Smooth muscle cell of the brain vasculature (primary cell): ENCODE results near the gene TPM2.
A peak's percentile ranks its signal among the peaks of the same experiment; 100 is the strongest.

Experiments
- DNase-seq: peaks from one replicate; pipeline ENCODE4 v3.0.0-alpha.2; 2012; ENCODE audit warnings: low read depth, low spot score

The TPM2 gene

GRCh38 chr9:35689542-35690293 lies at the start of gene TPM2:
Gene TPM2, minus strand, starts transcription at chr9:35689925. Its CDS starts 108 bp downstream, at chr9:35689817.
- no peak for DNase-seq

DNA sequence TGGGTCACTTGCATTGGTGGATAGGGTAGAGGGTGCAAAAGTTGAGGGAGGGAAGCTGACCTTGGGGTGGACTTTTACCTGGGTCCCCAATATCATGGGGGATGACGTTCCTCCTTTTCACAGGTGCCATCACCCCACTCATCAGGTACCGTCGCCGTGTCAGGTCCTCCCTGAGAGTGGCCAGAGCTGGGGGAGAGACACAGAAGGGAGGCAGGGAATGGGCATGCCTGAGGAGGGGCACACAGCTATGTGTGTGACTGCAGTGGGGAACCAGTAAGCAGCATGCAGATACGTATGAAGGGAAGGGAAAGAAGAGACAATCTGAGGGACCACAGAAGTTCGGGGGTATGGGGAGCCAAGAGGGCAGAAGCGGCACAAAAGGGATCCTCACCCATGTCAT lies 49.2 kb upstream of the TPM2 start:
- DNase-seq: no peak

DNA sequence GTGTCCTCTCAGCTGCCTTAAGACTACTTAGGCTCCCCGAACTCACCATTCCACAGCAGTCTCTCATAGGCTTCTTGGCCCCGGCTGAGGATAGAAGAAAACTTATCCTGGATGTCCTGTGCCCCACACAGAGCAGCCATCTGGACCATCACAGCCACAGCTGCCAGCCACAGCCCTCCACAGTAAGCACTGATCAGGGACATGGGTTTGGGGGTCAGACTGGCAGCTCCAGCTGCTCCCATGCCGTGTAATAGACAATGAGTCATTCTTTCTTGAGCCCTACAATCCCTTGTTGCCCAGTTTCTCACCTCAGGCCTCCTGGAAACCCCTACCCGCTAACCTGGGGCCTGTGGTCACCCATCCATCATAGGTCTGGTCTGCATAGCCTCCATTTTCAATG lies 48.5 kb upstream of the TPM2 start:
- DNase-seq: no peak

- no peak for DNase-seq
Observed at GRCh38 chr9:35737143-35737542, 47.4 kb upstream of the TPM2 start.

- no peak for DNase-seq
Observed at GRCh38 chr9:35736201-35736633, 46.5 kb upstream of the TPM2 start.

DNA sequence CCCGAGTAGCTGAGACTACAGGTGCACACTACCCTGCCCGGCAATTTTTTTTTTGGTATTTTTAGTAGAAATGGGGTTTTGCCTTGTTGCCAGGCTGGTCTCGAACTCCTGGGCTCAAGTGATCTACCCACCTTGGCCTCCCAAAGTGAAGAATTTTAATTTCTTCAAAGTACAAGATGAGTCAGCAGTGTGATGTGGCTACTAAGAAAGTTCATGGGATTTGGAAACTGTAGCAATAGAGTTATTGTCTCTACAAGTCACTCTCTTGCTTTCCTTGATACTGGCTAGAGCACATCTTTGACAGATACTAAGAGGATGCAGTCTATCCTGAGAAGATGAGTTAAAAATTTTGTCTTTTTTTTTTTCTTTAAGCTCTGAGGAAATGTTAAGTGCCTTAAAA lies 44.4 kb upstream of the TPM2 start:
- DNase-seq: no peak

- DNase-seq: no peak
Observed at GRCh38 chr9:35732800-35733541, 43.2 kb upstream of the TPM2 start.

GRCh38 chr9:35732185-35732799 lies 42.6 kb upstream of the TPM2 start, which contains the start of the genes CREB3 and TLN1:
Gene CREB3, plus strand, starts transcription at chr9:35732666. Its CDS starts 107 bp downstream, at chr9:35732773.
Gene TLN1, minus strand, starts transcription at chr9:35732195. Its CDS starts 6,501 bp downstream, at chr9:35725694.
- peak; percentile 97 for DNase-seq

GRCh38 chr9:35731415-35732184 lies 41.9 kb upstream of the TPM2 start:
- no peak for DNase-seq

- no peak for DNase-seq
Observed at GRCh38 chr9:35730486-35730854, 40.7 kb upstream of the TPM2 start.

DNA sequence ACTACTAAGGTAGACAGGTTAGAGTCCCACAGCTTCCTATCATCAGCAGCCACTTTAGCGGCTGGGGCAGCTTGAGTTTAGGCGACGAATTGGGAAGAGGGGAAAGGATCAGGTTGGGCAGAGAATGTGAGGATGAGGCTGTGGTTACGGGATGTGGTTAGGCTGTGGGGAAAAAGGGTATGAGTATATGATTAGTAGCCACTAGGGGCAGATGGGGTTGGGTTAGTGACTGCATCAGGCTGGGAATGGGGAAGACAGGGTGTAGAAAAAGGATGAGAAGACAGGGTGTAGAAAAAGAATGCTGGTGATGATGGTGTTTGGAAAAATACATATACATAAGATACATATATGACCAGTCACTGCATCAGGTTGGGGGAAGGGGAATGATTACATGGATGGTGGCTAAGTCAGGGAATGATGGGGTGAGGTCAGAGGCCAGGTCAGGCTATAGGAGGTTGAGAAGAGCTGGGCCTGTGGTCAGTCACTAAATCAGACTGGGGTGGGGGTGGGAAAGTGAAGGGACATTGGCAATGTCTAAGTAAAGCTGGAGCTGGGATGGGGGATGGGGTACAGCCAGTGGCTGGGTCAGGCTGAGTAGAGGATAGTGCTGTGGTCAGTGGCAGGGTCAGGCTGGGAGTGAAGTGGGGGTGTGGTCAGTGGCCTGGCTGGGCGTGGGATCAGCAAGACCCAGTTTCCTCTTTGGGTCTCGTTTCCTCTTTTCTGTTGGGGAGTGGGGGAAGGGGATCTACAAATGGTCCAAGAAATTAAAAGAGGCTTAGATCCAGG lies 40.2 kb upstream of the TPM2 start:
- DNase-seq: no peak

GRCh38 chr9:35729101-35729500 lies 39.4 kb upstream of the TPM2 start:
- DNase-seq: no peak

GRCh38 chr9:35728041-35728971 lies 38.6 kb upstream of the TPM2 start:
- no peak for DNase-seq

DNA sequence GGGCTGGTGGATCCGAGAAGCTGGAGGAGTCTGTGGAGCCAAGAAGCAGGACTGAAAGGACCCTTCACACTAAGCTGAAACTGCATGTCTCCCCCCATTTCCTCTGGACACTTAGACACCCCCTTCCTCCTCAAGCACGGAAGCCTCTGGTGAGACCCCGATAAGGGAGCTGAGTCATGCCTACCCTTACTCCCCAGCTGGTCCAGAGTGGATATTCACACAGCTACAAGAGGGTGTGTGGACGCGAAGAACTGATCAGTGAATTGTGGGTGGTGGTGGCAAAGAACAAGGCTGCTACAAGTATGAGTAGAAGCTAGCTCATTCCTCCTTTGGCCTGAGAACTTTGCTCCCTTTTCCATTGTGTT lies 37.9 kb upstream of the TPM2 start:
- DNase-seq: no peak

GRCh38 chr9:35726931-35727330 lies 37.2 kb upstream of the TPM2 start:
- no peak for DNase-seq

DNA sequence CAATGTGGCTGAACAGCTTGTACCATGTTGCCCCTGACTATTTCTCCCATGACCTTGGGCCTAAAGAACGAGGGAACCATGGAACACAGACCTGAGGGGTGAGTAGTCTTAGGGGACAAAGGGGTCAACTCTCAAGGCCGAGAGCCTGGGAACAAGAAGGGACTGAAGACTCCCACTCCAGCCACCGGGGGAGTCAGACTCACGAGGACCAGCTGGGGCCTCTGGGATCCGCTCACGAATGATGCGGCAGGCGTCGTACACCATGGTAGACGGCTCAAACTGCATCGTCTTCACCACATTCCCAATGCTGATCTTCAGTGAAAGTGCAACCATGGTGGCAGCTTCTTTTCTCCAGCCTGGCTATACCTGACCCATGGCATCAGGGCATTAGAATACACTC lies 35.6 kb upstream of the TPM2 start:
- DNase-seq: no peak

GRCh38 chr9:35723908-35724307 lies 34.2 kb upstream of the TPM2 start:
- DNase-seq: no peak

DNA sequence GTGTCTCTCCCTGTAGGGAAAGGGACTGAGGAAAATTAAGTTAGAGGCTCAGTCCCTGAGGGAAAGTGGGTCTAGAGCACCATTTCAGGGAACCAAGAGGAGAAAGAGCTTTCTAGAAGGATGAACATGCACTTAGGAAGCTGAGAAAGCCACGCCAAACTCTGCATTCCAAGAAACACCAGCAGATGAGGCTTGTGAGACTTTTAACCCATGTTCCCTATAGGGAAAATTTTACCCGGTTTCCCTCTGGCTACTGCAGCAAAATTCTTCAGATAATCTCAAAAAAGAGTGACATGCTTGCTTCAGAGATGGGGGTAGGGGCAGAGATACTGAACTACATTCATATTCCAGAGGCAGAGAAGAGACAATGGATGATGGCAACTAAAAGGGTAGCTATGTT lies 33.7 kb upstream of the TPM2 start:
- no peak for DNase-seq

DNA sequence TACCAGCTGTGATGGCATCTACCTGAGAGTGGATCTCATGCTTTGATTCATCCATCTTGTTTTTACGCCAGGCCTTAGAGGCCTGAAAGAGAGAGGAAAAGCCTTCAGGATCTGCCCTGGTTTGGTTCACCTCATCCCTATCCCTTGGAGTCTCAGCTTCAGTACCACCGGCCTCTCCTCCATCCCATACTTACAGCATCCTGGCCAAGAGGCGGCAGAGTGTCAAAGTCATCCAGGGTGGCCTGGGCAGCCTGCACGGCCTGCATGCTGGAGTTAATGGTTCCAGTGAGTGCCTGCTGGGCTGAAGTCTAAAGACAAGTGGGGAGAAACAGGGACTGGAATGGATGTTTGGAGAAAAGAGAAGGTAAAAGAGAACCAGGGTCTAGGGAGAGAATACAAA lies 29.8 kb upstream of the TPM2 start:
- no peak for DNase-seq
